T-cell (primary cell): ENCODE measurements around the gene ZBTB7A. TPM values are rescaled to one million over a fixed set of nuclear protein-coding genes. Genes with fewer than 3 reads are reported as not detected.

Source experiments
- ATAC-seq, 4 experiments: fragments of 200-7000 bp in 3 of 4; fragments of 150-1000 bp in 1 of 4; cut with Tn5 transposase; replicated peaks in 1 of 4; 1 replicate in 3 of 4; 2 replicates in 1 of 4; pipeline ENCODE4 v1.10.0; 2021; ENCODE audit warnings: moderate library complexity in 3 of 4, mild to moderate bottlenecking in 2 of 4, moderate number of reproducible peaks in 1 of 4
- CTCF ChIA-PET, 2 donors: fragments of 300-600 bp; sonication (Branson Sonifier 250); formaldehyde crosslinking; loops; one replicate each; lab custom pipeline; 2022; ENCODE audit warnings: antibody characterized with exemption in 2 of 2; lab: Charles Lee
- POLR2A ChIA-PET, 2 donors: fragments of 300-600 bp; sonication (Branson Sonifier 250); formaldehyde crosslinking; loops; one replicate each; lab custom pipeline; 2022; ENCODE audit warnings: antibody characterized with exemption in 2 of 2; lab: Charles Lee
- DNase-seq, 35 experiments: peaks; one replicate each; pipeline versions ENCODE4 v3.0.0 to v3.0.0-alpha.2; 2013 to 2023
- H3K27ac ChIP-seq: one replicate; pipeline ENCODE4 v1.5.1; 2013; ENCODE audit warnings: low read length
- H3K27me3 ChIP-seq, 2 experiments: replicated peaks in 1 of 2; 1 replicate in 1 of 2; 2 replicates in 1 of 2; pipeline versions ENCODE4 v1.6.1 to v1.7.0; 2013; ENCODE audit warnings: low read length in 1 of 2, mixed read lengths in 1 of 2; ENCODE audit not compliant: control insufficient read depth in 2 of 2, insufficient read depth in 2 of 2; ENCODE audit errors: extremely low read depth in 1 of 2
- H3K36me3 ChIP-seq, 2 donors: 1 replicate in 1 of 2; 2 replicates in 1 of 2; pipeline versions ENCODE4 v1.6.1 to v1.7.0; 2013; ENCODE audit warnings: low read length in 1 of 2; ENCODE audit not compliant: control insufficient read depth in 2 of 2, insufficient read depth in 1 of 2; ENCODE audit errors: extremely low read depth in 1 of 2
- H3K4me1 ChIP-seq, 2 experiments: 1 replicate in 1 of 2; 2 replicates in 1 of 2; pipeline versions ENCODE4 v1.6.1 to v1.7.0; 2013; ENCODE audit warnings: low read length in 2 of 2, mixed read lengths in 1 of 2; ENCODE audit not compliant: insufficient read depth in 2 of 2, control insufficient read depth in 1 of 2; ENCODE audit errors: extremely low read depth in 1 of 2
- H3K4me3 ChIP-seq, 2 donors: 1 replicate in 1 of 2; 2 replicates in 1 of 2; pipeline versions ENCODE4 v1.5.1 to v1.7.0; 2013; ENCODE audit warnings: mild to moderate bottlenecking in 2 of 2, low read length in 1 of 2, moderate library complexity in 1 of 2; ENCODE audit not compliant: control insufficient read depth in 1 of 2; ENCODE audit errors: extremely low read depth in 1 of 2
- H3K9me3 ChIP-seq: 2 replicates; pipeline ENCODE4 v1.7.0; 2013
- H3K27ac Mint-ChIP-seq, 2 donors: one replicate each; pipeline ENCODE4 v1.8.0; 2020 to 2021; ENCODE audit warnings: mild to moderate bottlenecking in 2 of 2, mixed read lengths in 2 of 2
- H3K27me3 Mint-ChIP-seq, 2 donors: one replicate each; pipeline ENCODE4 v1.8.0; 2021 to 2022; ENCODE audit warnings: mixed read lengths in 2 of 2
- H3K36me3 Mint-ChIP-seq: one replicate; pipeline ENCODE4 v1.8.0; 2021; ENCODE audit warnings: mixed read lengths
- H3K4me1 Mint-ChIP-seq, 3 donors: one replicate each; pipeline ENCODE4 v1.8.0; 2020 to 2022; ENCODE audit warnings: mixed read lengths in 3 of 3, mild to moderate bottlenecking in 1 of 3
- H3K4me3 Mint-ChIP-seq, 3 donors: one replicate each; pipeline ENCODE4 v1.8.0; 2020 to 2022; ENCODE audit warnings: mild to moderate bottlenecking in 3 of 3, mixed read lengths in 3 of 3, moderate library complexity in 3 of 3
- H3K9me3 Mint-ChIP-seq, 3 donors: one replicate each; pipeline ENCODE4 v1.8.0; 2020 to 2022; ENCODE audit warnings: mixed read lengths in 3 of 3
- WGBS: methylation state at CpG from one replicate; pipeline ENCODE4 v1.1.5; 2013; ENCODE audit warnings: missing lambda C conversion rate; ENCODE audit not compliant: insufficient coverage; 5-methylcytosine and 5-hydroxymethylcytosine counted together
- total RNA-seq, 35 experiments: library from RNA in 6 of 35; stranded (reverse) in 6 of 35; fragments of 120-200 nt in 1 of 35; gene quantifications; one replicate each; pipeline versions ENCODE4 v1.2.1 to v1.2.4 and lab custom pipeline; 2013 to 2026

ZBTB7A gene
- total RNA-seq, 5 donors from 2014 or later (not counting 1 experiment from before 2014, with no cell fraction given): 43.6 to 85.7 (median 81.8) TPM

DNA sequence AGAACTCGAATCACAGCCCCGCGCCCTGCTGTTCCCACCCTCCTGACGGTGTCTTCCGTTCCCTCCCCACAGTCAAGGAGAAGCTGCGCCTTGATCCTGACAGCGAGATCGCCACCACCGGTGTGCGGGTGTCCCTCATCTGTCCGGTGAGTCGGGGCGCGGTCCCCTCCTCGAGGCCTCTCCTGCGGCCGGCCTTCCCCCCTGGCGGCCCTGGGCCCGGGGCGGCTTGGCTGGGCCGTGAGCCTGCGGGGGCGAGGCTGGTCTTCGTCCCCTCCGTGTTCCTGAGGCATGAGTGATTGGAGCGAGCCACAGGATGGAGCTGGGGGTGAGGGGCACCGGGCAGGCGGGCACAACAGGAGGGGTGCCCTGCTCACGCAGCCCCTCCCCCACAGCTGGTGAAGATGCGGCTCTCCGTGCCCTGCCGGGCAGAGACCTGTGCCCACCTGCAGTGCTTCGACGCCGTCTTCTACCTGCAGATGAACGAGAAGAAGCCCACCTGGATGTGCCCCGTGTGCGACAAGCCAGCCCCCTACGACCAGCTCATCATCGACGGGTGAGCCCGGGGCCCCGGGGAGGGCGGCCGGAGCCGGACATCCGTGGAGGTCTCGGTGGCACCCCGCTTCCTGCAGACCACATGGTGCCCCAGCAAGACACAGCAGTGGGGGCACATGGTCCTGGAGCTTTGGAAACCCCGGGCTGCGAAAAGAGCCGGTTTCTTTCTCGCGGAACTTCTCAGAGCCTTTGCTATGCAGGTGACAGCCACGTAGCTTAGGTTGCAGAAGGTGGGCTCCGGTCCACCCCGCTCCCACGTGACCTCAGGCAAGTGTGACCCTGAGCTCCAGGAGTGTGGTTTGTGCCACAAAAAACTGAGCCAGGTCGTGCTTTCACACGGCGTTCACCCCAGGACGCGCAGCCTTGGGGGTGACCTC is 33.4 kb downstream of the ZBTB7A start:
- Mint-ChIP-seq H3K4me3 (no peak overlapping the region), H3K4me1 (no peaks in the 10 kb centered on the region), H3K9me3 (no peaks in the 10 kb centered on the region), H3K27me3 (no peaks in the 10 kb centered on the region), H3K27ac (no peak overlapping the region), H3K36me3 (no peaks in the 10 kb centered on the region)
- ATAC-seq (no peak), DNase-seq (no peak)
- H3K4me3 ChIP-seq: no peak overlapping the region
- 94% methylated on average over 46 of the region's 63 CpGs for WGBS
- no peaks in the 10 kb centered on the region for H3K4me1 ChIP-seq
- no peaks in the 10 kb centered on the region for H3K9me3 ChIP-seq
- POLR2A ChIA-PET: no interaction called here
- peaks cover 23 to 30% of the 10 kb centered on the region in 2 donors for H3K36me3 ChIP-seq
- CTCF ChIA-PET: no interaction called here
- no peak overlapping the region for H3K27ac ChIP-seq
- no peaks in the 10 kb centered on the region for H3K27me3 ChIP-seq

DNA sequence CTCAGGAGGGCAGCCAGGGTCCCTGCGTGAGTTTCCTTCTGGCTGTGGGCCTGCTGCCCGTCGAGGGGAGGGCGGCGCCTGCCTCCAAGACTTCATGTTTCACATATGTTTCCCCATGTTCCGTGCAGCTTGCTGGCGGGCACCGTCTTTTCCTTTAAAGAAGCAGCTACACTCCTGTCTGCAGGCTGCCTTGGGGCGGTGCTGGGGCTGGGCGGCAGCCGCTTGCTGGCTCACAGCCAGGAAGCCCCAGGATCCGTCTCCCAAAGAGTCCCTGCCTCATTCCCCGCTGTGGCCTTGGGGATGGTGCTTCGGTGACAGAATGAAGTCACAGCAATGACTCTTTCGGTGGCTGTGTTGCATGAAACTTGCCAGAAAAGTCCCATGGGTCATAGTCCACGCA is 34.3 kb downstream of the ZBTB7A start:
- Histone ChIP-seq H3K9me3 (no peaks in the 10 kb centered on the region), H3K27me3 (no peaks in the 10 kb centered on the region), H3K36me3 (peaks cover 19 to 30% of the 10 kb centered on the region in 2 donors), H3K4me1 (no peaks in the 10 kb centered on the region), H3K27ac (no peak overlapping the region), H3K4me3 (no peak overlapping the region)
- Mint-ChIP-seq H3K27ac (no peak overlapping the region), H3K4me1 (no peaks in the 10 kb centered on the region), H3K27me3 (no peaks in the 10 kb centered on the region), H3K4me3 (no peak overlapping the region), H3K36me3 (no peaks in the 10 kb centered on the region), H3K9me3 (no peaks in the 10 kb centered on the region)
- CTCF ChIA-PET: no interaction called here
- POLR2A ChIA-PET: no interaction called here
- 93% methylated on average over 11 of the region's 16 CpGs for WGBS
- ATAC-seq (no peak), DNase-seq (no peak)

DNA sequence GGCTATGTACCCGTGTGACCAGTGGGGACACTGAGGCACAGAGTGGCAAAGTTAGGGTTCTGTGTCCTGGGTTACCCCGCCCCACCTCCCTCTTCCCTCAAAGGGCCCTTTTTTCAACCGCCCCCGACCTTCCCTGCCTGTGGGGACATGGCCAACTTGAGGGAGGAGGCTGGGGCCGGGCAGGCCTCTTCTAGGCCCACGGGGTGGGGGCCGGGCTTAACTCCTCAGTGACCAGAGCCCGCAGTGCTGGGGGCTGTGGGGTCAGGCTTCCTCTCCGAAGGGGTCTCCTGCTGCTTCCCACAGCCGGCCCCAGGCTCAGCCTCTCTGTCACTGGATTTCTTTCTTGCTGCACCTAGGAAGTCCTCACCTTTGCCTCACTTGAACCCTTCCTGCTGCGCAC is 35.3 kb downstream of the ZBTB7A start:
- H3K27ac Mint-ChIP-seq: no peak overlapping the region
- H3K4me1 ChIP-seq: no peaks in the 10 kb centered on the region
- H3K27me3 ChIP-seq: no peaks in the 10 kb centered on the region

DNA sequence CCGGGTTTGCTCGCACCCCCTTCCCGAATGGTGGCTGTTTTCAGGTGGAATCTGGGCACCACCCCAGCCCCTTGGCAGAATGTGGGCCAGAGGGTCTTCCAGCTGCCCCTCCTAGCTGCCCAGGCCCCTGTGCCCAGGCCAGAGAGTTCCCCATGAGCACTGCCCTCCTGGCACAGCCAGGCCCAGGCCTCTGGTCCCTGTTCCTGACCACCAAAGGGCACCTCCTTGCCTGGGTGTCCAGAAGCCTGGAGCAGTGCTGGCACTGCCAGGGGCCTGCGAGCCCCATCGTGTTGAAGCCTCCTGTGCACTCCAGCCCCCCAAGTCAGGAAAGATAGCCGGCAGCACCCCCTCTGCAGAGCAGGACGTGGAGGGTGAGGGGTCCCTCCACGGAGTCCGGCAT is 35.7 kb downstream of the ZBTB7A start:
- Mint-ChIP-seq H3K4me3 (no peak overlapping the region), H3K27ac (no peak overlapping the region), H3K36me3 (no peaks in the 10 kb centered on the region), H3K9me3 (no peaks in the 10 kb centered on the region), H3K4me1 (no peaks in the 10 kb centered on the region), H3K27me3 (no peaks in the 10 kb centered on the region)
- H3K36me3 ChIP-seq: peaks cover 16 to 26% of the 10 kb centered on the region in 2 donors
- DNase-seq (no peak), ATAC-seq (no peak)
- H3K9me3 ChIP-seq: no peaks in the 10 kb centered on the region
- ChIA-PET CTCF (no interaction called here), POLR2A (no interaction called here)
- no peaks in the 10 kb centered on the region for H3K4me1 ChIP-seq
- no peak overlapping the region for H3K27ac ChIP-seq
- no peaks in the 10 kb centered on the region for H3K27me3 ChIP-seq
- 93% methylated on average over 6 of the region's 9 CpGs for WGBS
- no peak overlapping the region for H3K4me3 ChIP-seq

More for the DNA sequence above, 35.3 kb downstream of the ZBTB7A start:
- DNase-seq: no peak
- H3K9me3 ChIP-seq: no peaks in the 10 kb centered on the region
- no peaks in the 10 kb centered on the region for H3K36me3 Mint-ChIP-seq
- 92% methylated on average over 2 of the region's 11 CpGs for WGBS
- no peaks in the 10 kb centered on the region for H3K9me3 Mint-ChIP-seq
- no peak overlapping the region for H3K4me3 Mint-ChIP-seq
- no peaks in the 10 kb centered on the region for H3K27me3 Mint-ChIP-seq
- H3K27ac ChIP-seq: no peak overlapping the region
- no peaks in the 10 kb centered on the region for H3K4me1 Mint-ChIP-seq
- ChIA-PET CTCF (no interaction called here), POLR2A (no interaction called here)
- peaks cover 16 to 26% of the 10 kb centered on the region in 2 donors for H3K36me3 ChIP-seq
- no peak for ATAC-seq
- no peak overlapping the region for H3K4me3 ChIP-seq

DNA sequence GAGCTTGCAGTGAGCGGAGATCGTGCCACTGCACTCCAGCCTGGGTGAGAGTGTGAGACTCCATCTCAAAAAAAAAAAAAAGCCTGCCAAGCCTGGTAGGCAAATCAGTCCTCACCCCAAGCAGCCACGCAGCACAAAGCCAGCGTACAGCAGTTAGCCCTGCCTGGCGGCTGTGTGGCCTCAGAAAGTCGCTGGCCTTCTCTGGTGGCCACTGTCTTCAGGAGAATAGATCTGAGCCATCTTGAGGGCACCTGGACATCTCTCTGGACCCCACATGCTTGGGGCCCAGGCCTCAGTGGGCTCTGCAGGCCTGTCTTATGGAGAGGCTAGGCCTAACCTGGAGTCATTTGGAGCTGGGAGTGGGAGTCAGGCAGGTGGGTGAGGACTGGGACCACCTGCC is 36.1 kb downstream of the ZBTB7A start:
- Histone ChIP-seq H3K4me3 (no peak overlapping the region), H3K9me3 (no peaks in the 10 kb centered on the region), H3K27me3 (no peaks in the 10 kb centered on the region), H3K27ac (no peak overlapping the region), H3K4me1 (no peaks in the 10 kb centered on the region), H3K36me3 (peaks cover 16 to 24% of the 10 kb centered on the region in 2 donors)
- ATAC-seq: no peak
- no peak overlapping the region for H3K4me3 Mint-ChIP-seq
- WGBS: 92% methylated on average over 4 of the region's 6 CpGs
- no peaks in the 10 kb centered on the region for H3K4me1 Mint-ChIP-seq
- no peak overlapping the region for H3K27ac Mint-ChIP-seq
- DNase-seq: no peak
- H3K27me3 Mint-ChIP-seq: no peaks in the 10 kb centered on the region
- H3K9me3 Mint-ChIP-seq: no peaks in the 10 kb centered on the region
- H3K36me3 Mint-ChIP-seq: no peaks in the 10 kb centered on the region
- ChIA-PET POLR2A (no interaction called here), CTCF (no interaction called here)

DNA sequence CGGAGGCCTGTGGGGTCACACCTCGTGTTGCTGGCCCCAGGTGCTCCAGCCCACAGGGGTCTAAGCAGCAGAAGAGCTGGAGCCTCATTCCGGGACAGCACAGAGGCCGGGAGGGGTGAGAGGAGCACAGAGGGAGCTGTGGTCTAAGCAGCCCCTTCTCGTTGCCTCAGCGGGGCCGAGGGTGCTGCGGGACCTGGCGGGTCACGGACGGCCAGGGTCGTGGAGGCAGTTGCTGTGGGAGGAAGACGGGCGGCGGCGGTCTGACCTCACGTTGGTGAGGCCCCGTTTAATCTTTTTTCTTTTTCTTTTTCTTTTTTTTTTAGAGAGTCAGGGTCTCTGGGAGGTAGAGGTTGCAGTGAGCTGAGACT is 37.5 kb downstream of the ZBTB7A start:
- H3K9me3 Mint-ChIP-seq: no peaks in the 10 kb centered on the region
- H3K27ac ChIP-seq: no peak overlapping the region
- H3K9me3 ChIP-seq: no peaks in the 10 kb centered on the region
- no peaks in the 10 kb centered on the region for H3K4me1 Mint-ChIP-seq
- no peak overlapping the region for H3K4me3 Mint-ChIP-seq
- ATAC-seq: no peak
- 98% methylated on average over 9 of the region's 18 CpGs for WGBS
- H3K4me1 ChIP-seq: no peaks in the 10 kb centered on the region
- H3K4me3 ChIP-seq: no peak overlapping the region
- POLR2A ChIA-PET: interaction anchor here in 1 of 2 donors (0.5 kb wide), 1 partner anchor 40 kb away, joined by 3 read pairs; no protein-coding TSS in a partner anchor
- H3K36me3 ChIP-seq: peaks cover 22 to 32% of the 10 kb centered on the region in 2 donors
- CTCF ChIA-PET: no interaction called here
- no peak for DNase-seq
- peaks cover 3% of the 10 kb centered on the region for H3K36me3 Mint-ChIP-seq
- no peaks in the 10 kb centered on the region for H3K27me3 ChIP-seq
- no peaks in the 10 kb centered on the region for H3K27me3 Mint-ChIP-seq
- no peak overlapping the region for H3K27ac Mint-ChIP-seq
